Omental fat pad (tissue), 4 donors: ENCODE measurements around the gene SLC2A3. TPM values are rescaled to one million over a fixed set of nuclear protein-coding genes. Genes with fewer than 3 reads are reported as not detected.
"Not testable (repeated sequence)": the region's sequence is repeated elsewhere in the genome, so short reads cannot be mapped to it uniquely, and the experiment has no call there.

ENCODE experiments used
- ATAC-seq: fragments of 150-250 bp; one replicate; pipeline ENCODE4 v1.9.1; 2016; ENCODE audit warnings: mild to moderate bottlenecking, moderate library complexity; ENCODE audit not compliant: low FRiP score
- DNase-seq: peaks from one replicate; pipeline ENCODE4 v3.0.0-alpha.2; 2019; ENCODE audit warnings: low spot score
- total RNA-seq, 4 donors: library from RNA; depleted of rRNA; stranded (reverse); fragments of >200 nt; gene quantifications; one replicate each; pipeline ENCODE4 v1.1.0, GENCODE V29; 2016
- TF ChIP-seq, protein P1 (sequence below), 3 donors: fragments of 450-650 bp; IDR thresholded peaks; one replicate each; pipeline ENCODE4 v1.5.1; 2016 to 2017; ENCODE audit warnings: antibody characterized with exemption in 3 of 3, mild to moderate bottlenecking in 3 of 3, moderate library complexity in 2 of 3

The SLC2A3 gene
- total RNA-seq, 4 donors from 2014 or later = 72.5 to 156 (median 135) TPM

DNA sequence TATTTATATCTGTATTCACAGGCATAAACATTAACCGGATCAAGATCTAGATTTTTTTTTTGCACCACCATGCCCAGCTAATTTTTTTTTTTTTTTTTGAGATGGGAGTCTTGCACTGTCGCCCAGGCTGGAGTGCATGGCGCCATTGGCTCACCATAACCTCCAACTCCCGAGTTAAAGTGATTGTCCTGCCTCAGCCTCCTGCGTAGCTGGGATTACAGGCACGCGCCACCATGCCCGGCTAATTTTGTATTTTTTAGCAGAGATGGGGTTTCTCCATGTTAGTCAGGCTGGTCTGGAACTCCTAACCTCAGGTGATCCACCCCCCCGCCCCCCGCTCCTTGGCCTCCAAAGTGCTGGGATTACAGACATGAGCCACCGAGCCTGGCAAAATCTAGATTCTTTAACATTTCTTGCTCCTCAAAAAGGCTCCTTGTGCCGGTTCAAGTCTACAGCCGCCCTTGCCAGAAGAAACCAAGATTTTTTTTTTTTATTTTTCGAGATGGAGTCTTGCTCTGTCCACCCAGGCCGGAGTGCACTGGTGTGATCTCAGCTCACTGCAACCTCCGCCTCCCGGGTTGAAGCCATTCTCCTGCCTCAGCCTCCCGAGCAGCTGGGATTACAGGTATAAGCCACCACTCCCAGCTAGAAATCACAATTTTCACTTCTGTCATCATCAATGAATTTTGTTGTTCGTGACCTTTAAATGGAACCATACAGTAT lies 36.9 kb upstream of the SLC2A3 start:
- DNase-seq (no peak), ATAC-seq (no peak)
- TF ChIP-seq, protein P1, sequence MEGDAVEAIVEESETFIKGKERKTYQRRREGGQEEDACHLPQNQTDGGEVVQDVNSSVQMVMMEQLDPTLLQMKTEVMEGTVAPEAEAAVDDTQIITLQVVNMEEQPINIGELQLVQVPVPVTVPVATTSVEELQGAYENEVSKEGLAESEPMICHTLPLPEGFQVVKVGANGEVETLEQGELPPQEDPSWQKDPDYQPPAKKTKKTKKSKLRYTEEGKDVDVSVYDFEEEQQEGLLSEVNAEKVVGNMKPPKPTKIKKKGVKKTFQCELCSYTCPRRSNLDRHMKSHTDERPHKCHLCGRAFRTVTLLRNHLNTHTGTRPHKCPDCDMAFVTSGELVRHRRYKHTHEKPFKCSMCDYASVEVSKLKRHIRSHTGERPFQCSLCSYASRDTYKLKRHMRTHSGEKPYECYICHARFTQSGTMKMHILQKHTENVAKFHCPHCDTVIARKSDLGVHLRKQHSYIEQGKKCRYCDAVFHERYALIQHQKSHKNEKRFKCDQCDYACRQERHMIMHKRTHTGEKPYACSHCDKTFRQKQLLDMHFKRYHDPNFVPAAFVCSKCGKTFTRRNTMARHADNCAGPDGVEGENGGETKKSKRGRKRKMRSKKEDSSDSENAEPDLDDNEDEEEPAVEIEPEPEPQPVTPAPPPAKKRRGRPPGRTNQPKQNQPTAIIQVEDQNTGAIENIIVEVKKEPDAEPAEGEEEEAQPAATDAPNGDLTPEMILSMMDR (IDR thresholded peaks at IDR 0.05) = no peak

DNA sequence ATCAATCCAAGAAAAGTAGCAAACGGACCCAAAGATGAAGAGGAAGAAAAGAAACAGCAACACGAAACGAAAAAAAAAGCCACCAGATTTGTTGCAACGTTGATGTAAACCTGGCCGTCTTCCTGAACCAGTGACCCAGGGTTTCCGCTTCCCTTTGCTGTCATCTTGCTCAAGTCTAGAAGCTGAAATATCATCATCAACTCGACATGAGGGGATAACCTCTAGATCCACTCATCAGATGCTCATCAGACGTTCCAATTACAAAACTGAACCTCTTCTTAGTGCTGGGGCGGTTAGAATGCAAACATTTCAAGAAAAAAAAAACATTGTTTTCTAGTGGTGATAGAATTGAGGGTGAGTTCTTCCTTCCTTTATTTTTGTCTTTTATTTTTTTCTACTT lies 36.3 kb upstream of the SLC2A3 start:
- not testable (repeated sequence) for DNase-seq, ATAC-seq

DNA sequence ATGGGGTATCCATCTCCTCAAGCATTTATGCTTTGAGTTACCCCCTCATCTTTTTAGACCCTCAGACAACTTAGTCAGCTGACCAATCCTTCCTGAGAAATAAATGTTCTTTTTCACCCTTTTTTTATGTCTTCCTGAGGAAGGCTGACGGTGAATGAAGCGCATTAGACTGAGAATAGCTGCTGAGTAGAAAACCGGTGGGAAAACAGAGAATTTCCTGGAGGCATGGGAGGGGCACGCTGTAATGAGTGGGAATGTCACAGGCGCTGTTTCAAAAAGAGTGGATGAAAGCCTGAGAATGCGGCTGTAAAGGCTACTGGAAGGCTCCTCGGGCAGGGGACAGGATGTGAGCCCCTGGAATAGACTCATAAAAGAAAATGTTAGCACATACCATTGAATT lies 35.8 kb upstream of the SLC2A3 start:
- not testable (repeated sequence) for DNase-seq, ATAC-seq

DNA sequence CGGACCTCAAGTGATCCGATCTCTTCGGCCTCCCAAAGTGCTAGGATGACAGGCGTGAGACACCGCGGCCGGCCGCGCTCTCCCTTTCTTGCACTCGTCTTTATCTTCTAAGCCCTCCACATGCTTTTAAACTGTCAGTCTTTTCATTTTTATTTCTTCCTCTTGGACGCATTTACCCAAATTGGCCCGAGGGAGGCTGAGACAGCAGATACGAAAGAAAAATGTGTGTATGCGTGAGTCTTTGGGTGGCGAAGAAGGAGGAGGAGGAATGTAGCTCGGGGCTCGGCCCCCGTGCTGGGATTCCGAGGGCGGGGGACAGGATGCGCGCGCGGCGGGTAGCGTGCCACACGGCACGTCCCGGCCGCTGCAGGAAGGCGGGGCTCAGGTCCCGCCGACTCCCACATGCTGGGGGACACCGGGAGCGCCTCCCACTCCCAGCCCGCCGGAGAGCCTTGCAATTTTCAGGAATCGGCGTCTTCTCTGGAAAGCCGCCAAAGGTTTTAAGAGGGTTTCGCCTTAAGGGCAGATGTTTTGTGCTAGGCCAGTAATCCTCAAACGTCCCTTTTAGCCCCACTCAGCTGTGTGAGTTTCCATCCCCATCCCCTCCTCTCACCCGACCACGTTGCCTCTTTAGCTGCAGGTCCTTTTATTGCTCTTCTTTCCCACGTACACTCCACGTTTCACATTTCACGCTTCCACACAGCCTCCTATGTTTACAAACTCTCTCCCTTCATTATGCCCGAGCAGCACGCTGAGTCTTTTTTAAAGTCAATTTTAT lies 34.7 kb upstream of the SLC2A3 start:
- TF ChIP-seq, protein P1 (IDR thresholded peaks at IDR 0.05) = no peak
- peak; percentile 62 for DNase-seq
- ATAC-seq = peak; percentile 97

DNA sequence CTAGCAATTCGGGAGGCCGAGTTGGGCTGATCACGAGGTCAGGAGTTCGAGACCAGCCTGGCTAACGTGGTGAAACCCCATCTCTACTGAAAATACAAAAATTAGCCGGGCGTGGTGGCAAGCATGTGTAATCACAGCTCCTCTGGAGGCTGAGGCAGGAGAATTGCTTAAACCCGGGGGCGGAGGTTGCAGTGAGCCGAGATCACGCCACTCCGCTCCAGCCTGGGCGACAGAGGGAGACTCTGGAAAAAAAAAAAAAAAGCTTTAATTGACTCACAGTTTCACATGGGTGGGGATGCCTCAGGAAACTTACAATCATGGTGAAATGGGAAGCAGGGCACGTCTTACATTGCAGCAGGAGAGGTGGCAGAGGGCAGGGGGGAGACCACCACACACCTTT lies 30.6 kb upstream of the SLC2A3 start:
- ATAC-seq = no peak
- no peak for DNase-seq
- TF ChIP-seq, protein P1 (IDR thresholded peaks at IDR 0.05) = no peak

DNA sequence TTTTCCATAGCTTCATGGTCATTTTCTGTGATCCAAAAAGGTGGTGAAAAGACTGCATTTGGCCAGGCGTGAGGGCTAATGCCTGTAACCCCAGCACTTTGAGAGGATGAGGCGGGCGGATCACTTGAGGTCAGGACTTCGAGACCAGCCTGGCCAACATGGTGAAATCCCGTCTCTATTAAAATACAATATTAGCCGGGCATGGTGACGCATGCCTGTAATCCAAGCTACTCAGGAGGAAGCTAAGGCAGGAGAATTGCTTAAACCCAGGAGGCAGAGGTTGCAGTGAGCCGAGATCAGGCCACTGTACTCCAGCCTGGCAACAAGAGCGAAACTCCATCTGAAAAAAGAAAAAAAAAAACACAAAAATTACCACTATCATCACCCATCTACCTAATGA lies 28.7 kb upstream of the SLC2A3 start:
- not testable (repeated sequence) for ATAC-seq, DNase-seq

DNA sequence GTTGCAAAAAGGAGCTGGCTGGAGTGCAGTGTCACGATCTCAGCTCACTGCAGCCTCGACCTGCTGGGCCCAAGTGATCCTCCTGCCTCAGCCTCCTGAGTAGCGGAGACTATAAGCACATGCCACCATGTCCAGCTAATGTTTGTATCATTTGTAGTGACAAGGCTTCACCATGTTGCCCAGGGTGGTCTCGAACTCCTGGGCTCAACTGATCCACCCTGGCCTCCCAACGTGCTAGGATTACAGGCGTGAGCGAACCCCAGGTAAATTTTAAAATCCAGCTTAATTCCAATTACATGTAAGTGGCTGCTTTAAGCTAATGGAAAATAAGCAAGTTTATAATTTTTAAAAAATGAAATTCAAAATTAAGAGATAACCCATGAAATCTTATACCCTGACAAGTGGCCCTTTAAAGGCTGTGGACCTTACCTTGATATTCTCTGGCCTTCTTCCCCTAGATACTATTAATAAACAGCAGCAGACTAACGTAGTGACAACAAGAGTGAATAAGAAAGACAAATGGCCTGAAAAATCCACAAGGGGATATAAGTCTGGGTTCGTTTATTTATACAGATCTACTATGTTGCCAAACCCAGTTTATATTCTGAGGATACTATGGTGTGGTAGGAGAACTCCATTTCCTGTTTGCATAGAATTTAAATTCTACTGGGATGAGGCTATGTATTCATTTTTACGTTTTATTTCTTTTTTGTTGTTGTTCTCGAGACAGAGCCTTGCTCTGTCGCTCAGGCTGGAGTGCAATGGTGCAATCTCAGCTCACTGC lies 25.6 kb upstream of the SLC2A3 start:
- ATAC-seq = no peak
- TF ChIP-seq, protein P1 (IDR thresholded peaks at IDR 0.05) = no peak
- no peak for DNase-seq

DNA sequence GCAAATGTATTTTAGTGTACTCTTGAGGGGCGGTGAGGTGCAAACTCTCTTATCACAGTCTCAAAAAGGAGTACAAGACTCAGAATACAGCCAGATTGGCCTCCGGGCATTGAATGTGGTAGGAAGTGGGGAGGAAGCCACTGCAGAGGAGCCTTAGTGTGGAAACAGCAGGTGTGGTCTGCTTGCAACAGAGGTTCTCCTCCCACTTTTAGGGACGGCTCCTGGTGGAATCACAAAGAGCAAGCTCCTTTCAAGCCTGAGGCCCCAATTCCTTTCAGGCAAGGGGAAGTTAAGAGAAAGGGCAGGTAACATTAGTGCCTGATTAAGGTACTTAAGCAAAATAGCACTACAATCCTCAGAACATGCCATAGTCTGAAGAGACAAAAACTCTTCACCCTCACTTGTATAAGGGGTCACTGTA lies 23.7 kb upstream of the SLC2A3 start:
- peak; percentile 57 for ATAC-seq
- DNase-seq = no peak
- TF ChIP-seq, protein P1 (IDR thresholded peaks at IDR 0.05) = no peak
